Stimulated activated naive CD4-positive, alpha-beta T cell treated with Interleukin-2 at 50 U/mL for 16 hours (primary cell): Measurements from ENCODE around the gene TRIM25.

Experiments
- DNase-seq: peaks from one replicate; lab custom pipeline; 2025; lab: John Stamatoyannopoulos, UW

The TRIM25 gene

DNA sequence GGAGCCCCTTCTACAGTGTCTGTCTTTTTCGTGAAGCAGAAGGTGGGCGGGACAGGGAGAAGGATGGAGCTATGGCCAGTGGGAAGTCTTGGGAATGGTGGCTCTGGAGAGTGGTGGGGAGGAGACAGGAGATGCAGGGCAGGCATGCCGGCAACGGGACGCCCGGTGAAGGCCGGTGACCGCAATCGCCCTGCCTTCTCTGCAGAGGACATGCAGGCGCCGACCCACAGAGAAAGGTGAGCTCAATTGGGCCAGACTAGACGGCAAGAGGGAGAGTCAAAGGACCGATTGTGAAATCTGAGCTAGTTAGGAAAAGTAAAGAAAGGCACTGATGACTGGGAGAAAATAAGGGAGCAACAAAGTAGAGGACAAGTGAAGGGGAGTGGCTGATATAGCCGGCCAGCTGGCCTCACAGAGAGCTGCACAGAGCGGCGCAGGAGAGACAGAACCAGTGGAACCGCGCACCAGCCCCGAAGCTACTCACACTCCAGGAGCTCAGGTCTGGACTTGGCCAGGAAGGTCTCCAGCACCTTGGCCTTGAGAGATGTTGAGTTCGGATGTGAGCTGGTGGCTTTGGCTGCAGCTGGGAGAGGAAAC lies 18.9 kb downstream of the TRIM25 start:
- no peak for DNase-seq

DNA sequence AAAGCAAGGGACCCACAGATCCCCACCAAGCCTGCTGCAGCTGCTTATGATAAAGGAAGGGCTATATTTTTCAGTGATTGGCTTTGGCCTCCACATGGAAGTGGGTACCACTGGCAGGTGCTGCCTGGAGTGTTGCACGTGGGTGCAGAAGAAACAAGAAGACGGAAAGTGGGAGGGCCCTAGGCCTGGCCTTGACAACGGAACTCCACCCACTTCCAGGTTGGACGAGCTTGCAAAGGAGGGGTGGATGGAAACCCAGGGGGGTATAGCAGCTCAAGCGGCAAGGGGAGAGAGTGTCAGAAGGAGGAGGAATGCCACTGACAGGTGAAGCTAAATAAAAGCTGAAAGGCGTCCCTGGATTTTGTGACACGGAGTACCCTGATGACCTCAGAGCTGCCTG lies 20.3 kb downstream of the TRIM25 start:
- no peak for DNase-seq

DNA sequence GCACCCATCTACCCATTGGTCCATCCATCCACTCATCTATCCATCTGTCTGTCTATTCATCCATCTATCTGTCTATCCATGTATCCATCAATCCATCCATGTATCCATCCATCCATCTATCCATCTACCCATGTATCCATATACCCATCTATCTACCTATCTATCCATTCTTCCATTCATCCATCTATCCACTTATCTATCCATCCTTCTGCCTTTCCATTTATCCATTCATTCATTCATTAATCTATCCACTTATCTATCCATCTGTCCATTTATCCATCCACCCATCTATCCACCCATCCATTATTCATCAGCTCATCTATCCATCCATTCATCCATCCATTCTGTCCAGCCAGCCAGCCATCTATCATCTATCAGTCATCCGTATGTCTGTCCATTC lies 21.5 kb downstream of the TRIM25 start:
- DNase-seq: no peak

DNA sequence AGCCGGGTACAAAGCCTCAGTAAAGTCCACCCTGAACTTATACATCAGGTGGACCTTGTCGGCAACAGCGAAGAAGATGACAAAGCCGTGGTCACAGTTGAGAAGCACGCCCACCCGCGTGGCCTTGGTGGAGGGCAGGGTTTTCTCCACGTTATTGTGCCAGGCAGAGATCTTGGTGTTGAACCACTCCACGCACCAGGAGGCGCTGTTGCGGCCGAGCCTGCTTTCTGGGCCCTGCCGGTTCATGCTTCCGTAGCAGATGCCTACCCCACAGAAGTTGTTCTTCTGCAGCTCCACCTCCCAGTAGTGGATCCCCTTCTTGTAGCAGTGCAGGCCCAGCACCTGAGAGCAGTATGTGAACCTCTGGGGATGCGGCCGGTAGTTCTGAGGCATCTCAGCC lies 22.1 kb downstream of the TRIM25 start:
- DNase-seq: peak; percentile 10

DNA sequence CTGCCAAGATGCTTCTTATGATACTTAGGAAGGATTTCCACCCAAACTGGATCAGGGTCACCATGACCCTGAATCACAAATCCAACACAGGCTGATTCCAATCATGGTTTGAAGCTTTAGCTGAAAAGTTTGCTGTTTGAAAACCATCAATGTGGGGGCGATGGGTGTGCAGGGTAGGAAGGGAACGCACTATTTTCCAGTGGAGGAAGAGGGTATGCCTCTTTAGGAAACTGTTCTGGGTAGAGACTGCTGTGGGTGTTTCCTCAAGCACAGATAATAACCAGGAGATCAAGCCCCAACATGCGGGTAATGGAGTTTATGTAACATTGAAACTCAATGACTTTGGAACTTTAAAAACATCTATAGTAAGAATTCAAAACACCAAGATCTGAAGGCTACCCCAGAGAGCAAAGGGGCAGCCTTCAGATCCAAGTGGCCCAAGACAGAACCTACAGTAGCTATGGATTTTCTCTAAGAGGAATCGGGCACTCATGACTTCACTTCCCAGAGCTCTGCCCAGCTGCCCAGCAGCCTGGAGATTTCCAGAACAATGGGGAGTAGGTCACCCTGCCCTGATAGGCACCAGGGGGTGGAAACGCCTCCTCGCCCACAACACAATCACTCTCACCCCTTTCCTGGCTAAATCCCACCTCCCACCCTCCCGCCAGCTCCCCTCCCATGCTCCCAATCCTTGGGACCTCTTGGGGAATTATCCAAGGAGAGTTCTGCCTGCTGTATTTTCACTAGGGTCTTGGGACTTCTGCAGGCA lies 22.8 kb downstream of the TRIM25 start:
- no peak for DNase-seq

DNA sequence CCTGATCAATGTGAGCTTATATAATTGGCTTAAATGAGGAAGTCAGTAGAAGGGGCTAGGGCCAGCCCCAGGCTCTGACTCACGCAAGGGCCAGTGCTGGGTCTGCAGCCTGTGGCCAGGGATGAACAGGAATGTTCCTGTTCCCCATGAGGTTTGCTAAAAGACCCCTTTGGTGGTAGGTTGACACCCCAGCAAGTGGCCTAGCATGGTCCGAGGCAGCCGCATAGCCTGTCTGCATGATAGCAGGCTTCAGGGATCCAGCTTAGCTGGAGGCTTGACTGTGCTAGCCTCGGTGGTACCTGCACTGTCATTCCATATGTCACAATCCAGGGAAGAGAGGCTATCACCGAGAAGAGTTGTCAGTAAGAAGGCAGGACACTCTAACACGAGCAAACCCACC lies 23.5 kb downstream of the TRIM25 start:
- no peak for DNase-seq

DNA sequence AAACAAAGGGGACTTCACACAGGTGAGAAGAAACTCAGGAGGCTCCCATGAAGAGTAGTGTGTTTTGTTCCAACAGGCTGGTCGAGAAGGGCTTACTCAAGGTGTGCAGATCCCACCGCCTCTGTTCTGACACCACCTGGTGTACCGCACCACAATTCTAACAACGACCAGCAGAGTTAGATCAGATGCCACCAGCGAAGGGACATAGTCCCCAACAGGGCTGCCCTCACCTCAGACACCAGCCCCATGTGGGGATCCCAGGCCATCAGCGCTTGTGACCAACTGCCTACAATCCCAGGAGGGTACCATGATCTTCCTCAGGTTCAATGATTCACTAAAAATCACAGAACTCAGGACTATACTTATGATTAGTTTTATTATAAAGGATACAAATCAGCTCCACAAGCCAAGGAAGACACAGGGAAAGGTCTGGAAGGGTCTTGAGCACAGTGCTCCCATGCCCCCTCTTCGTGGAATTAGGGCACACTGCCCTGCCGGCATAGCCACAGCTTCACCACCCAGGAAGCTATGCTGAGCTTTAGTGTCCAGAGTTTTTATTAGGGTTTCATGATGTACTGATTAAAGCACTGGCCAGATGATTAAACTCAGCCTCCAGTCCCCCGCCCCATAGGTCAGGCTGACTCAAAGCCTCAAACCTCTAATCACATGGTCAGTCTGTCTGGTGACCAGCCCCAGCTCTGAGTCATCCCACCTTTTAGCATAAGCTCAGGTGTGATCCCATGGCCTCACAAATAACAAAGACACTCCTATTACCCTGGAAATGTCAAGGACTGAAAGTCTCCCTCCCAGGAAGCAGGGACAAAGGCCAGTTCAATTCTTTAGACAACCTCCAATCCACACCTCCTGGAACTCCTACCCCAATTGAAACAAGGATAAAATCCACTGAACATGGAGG lies 26.0 kb downstream of the TRIM25 start:
- no peak for DNase-seq

DNA sequence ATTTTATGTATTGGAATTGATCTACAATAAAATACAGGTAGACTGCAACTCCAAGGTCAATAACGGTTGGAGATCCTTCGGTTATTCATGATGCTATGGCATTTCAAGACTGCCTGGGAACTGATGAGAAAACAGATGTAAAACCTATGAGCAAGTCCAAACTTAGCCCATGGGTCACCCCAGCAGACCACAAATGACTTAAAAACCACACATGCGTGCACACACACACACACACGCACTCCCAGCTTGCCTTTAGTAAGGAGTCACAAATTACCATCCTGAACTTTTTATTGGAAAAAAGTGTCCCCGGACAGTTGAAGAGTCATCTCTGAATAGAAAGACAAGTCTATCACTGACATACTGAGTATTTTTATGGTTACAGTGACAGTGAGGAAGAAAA lies 26.7 kb downstream of the TRIM25 start:
- DNase-seq: no peak

DNA sequence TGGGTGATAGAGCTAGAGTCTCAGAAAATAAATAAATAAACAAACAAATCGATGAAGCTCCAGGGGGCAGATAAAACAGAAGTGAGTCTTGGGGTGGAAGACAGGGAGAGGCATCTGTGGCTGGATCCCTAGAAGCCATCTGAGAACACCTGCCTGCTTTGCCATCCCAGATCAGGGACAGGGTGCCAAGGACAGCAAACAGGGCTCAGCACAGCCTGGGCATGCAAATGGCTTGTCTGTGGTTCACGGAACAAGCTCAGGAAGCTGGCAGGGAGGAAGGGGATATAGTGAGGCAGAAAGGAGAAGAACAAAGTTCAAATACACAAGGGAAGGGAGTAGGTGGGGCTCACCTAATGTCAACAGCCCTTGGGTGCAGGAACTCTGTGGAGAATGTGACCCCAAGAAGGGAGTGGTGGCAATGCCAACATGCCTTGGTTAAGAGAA lies 27.5 kb downstream of the TRIM25 start:
- no peak for DNase-seq

DNA sequence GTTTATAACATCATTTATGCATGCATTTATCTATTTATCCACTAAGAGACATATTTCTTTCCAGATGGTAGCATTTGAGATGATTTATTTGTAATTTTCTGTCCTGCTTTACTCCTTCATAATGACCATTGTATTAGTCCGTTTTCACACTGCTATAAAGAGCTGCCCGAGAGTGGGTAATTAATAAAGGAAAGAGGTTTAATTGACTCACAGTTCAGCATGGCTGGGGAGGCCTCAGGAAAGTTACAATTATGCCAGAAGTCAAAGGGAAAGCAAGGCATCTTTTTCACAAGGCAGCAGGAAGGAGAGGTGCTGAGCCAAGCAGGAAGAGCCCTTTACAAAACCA lies 28.6 kb downstream of the TRIM25 start:
- DNase-seq: no peak

DNA sequence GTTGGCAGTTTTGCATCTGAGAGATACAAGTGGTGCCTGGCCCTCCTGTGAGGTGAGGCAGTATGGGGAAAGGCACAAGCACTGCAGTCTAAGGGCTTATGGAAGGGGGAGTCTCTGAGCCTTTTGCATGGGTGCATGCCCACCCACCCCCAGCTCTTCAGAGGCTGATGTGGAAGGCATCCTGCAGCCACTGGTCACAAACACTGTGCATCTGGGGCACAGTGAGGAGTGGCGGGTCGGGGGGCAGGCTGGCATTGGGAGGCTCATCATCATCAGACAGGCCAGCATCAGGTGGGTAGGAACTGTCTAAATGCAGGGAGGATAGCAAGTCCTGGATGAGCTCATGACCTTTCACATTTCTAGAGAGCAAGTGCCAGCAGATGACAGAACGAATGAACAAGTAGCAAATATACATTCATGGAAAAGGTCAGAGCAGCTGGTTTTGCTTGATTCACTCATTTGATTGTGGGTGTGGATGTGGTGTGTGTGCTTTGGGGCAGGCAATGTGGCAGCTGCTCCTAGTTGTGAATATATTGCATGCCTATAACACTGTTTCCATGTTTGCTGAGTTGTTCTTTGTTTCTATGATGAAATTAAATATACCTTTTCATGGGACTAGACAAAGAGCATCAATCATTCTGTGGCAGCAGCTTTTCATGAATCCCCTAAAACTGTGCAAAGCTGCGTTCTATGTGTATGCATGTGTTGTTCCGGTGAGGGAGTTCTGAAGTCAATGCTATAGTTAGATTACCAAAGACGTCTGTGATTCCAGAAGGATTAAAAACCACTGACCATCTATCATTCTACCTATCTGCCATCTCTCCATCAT lies 29.2 kb downstream of the TRIM25 start:
- DNase-seq: no peak

DNA sequence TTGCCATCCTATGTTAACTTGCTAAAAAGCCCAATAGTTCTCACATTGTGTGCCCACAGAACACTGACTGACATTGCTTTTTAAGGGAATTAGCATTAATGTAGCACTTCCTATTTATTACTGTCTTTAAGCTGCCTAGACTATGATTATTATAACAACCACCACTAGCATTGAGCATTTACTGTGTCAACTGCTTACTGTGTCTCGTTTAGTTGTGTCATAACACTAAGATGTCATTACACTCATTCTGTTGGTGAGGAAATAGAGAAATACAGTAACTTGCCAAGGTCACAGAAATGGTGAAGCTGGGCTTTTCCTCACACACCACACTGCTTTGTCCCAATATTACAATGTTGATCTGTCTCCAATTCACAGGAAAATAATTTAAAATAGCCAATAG lies 30.2 kb downstream of the TRIM25 start:
- no peak for DNase-seq

DNA sequence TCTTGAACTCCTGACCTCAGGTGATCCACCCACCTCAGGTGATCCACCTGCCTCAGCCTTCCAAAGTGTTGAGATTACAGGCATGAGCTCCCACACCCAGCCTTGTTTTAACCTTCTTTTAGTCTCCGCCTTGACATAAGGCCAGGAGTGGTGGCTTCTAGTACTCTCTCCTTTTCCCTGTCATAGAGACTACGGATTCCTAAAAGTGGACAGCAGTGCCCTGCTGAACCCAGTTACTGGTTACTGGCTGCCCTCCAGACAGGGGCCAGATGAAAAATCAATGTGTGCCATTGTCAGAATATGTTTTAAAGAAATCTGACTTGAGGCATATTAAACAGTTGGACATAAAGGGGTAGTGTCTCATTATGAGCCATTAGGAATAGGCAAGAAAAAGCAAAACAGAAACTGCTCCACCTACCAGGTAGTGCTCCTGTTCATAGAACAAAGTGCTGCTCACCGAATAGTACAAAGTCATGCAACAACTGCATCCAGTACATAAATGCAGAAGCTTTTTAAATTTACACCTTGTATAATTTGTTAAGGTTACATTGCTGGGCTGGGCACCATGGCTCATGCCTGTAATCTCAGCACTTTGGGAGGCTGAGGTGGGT lies 32.1 kb downstream of the TRIM25 start:
- DNase-seq: no peak

DNA sequence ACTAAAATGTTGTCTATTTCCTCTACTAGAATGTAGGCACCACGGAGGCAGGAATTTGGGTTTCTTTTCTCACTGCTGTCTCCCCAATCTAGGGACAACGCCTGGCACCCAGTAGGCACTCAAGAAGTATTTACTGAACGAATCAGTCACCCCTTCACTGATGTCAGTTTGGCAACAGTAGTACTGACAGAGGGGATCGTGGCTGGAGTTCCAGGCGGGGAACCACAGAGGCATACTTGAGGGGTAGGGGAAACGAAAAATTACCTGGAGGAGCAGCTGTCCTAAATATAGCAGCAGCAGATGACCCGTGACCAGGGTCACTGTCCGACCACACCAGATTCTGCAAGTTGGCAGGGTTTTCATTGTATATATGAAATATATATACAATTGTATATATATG lies 33.3 kb downstream of the TRIM25 start:
- DNase-seq: no peak

DNA sequence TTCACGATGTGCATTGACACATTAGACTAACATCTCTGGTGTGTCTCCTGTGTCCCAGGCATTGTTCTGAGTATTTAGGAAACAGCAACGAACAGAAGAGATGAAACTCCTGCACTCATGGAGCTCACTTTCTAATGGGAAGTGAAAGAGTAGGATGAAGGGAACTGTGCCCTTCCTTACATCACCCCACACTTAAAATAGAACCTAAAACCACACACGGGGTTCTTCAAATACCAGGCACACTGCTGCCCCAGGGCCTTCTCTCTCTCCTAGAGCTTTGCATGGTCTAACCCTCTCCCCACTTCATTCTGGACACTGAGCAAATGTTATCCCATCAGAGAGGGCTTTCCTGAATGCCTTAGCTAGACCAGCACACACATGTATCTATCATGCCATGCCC lies 33.7 kb downstream of the TRIM25 start:
- DNase-seq: no peak

DNA sequence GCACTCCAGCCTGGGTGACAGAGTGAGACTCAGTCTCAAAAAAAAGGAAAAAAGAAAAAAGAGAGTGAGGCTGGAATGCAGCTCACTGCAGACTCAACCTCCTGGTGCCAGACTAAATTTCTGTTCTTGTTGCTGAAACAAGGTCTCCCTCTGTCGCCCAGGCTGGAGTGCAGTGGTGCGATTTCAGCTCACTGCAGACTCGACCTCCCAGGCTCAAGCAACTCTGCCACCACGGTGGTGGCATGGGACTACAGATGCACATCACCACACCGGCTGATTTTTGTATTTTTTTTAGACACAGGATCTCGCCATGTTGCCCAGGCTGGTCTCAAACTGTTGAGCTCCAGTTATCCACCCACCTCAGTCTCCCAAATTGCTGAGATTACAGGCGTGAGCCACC lies 34.6 kb downstream of the TRIM25 start:
- DNase-seq: no peak

DNA sequence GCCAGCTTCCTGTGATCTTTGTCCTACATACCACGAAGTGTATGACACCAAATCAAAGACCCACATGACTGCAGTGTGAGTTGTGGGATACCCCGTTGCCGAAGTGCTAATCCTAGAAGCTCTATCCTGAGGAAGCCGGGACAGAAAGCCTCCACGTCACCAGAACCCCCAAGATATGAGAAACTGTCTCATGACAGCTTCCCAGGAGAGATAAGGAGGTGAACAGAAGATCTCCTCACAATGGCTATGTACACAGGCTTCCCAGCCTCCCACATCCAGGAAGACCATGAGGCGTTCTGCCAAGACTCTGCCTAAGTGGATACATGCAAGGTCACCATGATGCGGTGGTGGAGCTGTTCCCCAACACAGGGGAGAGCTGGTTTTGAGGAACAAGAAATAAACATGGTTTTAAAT lies 37.1 kb downstream of the TRIM25 start:
- no peak for DNase-seq

DNA sequence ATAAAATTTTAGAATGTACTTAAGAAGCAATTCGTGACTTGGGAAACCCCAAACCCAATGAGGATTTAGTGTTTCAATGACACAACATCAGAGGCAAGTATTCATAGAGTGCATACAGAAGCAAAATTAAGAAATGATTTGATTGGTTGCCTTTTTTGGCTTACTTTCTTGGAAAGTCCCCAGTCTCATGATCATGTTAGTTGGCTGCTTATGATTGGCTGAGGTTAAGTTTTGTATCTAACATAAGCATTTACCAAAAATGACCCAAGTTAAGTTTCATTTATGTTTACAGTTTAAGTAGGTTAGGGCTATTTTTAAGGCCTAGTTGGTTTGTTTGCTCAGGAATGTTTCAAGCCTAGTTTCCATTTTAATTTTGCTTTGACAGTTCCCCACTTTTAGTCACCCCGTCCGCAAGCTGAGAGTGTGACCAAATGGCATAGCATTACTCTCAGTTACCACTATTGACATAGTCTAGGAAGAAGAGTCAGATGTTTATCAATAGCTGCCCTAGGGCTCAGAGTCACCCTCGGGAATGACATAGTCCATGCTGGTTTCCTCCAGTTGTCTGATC lies 43.7 kb downstream of the TRIM25 start:
- DNase-seq: no peak

DNA sequence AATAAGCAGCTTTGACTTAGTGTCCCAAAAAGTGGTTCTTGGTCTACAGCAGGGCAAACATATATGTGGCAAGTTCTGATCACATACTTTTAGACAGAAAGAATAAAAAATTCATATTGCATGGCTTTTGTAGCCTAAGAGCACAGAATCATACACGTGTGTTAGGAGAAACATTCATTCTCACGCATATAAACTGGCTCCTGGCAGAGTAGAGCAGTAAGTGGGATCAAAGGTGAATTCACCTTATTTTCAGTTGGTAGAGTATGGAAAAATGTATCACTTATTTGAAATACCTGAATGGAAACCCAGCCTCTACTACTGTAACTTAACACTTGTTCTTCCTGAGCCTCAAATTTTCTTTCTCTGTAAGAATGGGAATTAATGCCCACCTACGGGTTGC lies 45.1 kb downstream of the TRIM25 start:
- no peak for DNase-seq

DNA sequence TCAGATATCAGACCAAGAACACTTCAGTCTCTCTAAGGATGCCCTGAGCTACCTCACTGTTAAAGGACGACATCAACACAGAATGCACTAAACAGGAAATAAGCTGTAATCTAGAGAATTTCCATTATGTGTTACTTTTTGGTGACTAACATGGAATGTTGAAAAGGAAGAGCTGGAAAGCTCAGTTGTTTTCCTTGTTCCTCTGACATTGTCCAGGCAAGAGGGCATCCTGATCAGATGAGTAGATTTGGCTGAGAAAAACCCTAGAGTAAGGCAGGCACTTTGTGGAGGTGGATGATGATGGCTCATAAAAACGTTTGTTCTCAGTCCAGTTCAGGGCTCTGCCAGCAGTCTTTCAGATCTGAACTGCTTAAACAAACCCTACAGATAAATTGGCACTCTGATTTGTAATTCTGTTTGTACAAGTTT lies 45.9 kb downstream of the TRIM25 start:
- DNase-seq: no peak

DNA sequence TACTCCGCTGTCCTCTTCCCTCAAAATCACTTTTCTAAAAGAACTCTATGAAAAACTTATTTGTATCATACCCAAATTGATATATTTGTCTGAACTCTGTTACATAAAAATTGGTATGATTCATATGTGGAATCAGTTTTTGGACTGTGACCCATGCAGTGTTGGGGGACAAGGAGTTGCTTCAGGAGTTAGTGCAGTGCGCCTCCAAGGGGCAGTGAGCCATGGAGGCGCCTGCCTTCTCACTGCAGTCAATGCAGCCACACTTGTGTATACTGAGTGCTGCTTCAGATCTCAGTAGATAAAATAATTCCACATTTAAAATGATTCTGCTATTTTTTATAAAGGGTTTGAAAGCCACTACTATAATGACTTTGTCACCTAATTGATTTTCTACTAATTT lies 47.4 kb downstream of the TRIM25 start:
- no peak for DNase-seq
